K562 (cell line): ENCODE measurements around the gene HMGN3. TPM values are rescaled to one million over a fixed set of nuclear protein-coding genes. Genes with fewer than 3 reads are reported as not detected.
A peak's percentile ranks its signal among the peaks of the same experiment; 100 is the strongest.

Source experiments
- ATF1 ChIP-seq, 2 experiments: fragments of 450-650 bp in 1 of 2; IDR thresholded peaks; 2 replicates each; pipeline ENCODE4 v1.6.1; 2016; ENCODE audit warnings: missing compliant biosample characterization in 1 of 2, missing genetic modification characterization in 1 of 2
- BCL6 ChIP-seq: fragments of 250-450 bp; sonication (Bioruptor Pico); IDR thresholded peaks from 2 replicates; pipeline ENCODE4 v1.4.0; 2020
- BCLAF1 ChIP-seq, 2 experiments: fragments of 450-650 bp in 1 of 2; IDR thresholded peaks; 2 replicates each; pipeline ENCODE4 v1.6.1; 2011 to 2017; ENCODE audit warnings: low read depth in 2 of 2, antibody characterized with exemption in 1 of 2, borderline replicate concordance in 1 of 2, low read length in 1 of 2, mild to moderate bottlenecking in 1 of 2, mixed read lengths in 1 of 2; ENCODE audit not compliant: control insufficient read depth in 1 of 2
- CREB3L1 ChIP-seq: fragments of 450-650 bp; IDR thresholded peaks from 2 replicates; pipeline ENCODE4 v1.6.1; 2014; ENCODE audit warnings: low read depth, mild to moderate bottlenecking, moderate library complexity, borderline replicate concordance
- CXXC5 ChIP-seq: fragments of 250-450 bp; sonication (Bioruptor Pico); IDR thresholded peaks from 2 replicates; pipeline ENCODE4 v1.8.0; 2022; ENCODE audit warnings: inconsistent platforms, mild to moderate bottlenecking, moderate library complexity
- EGR1 ChIP-seq: fragments of 450-650 bp; conservative IDR thresholded peaks from 2 replicates; pipeline ENCODE4 v1.6.1; 2017; ENCODE audit warnings: mild to moderate bottlenecking
- KAT2B ChIP-seq: IDR thresholded peaks from one replicate; pipeline ENCODE4 v1.6.1; 2012; ENCODE audit warnings: low read depth, mild to moderate bottlenecking, control low read depth, inconsistent platforms, low read length, moderate library complexity
- KAT8 ChIP-seq: fragments of 450-650 bp; IDR thresholded peaks from 2 replicates; pipeline ENCODE4 v1.6.1; 2016; ENCODE audit warnings: low read depth, mild to moderate bottlenecking
- KDM5B ChIP-seq: fragments of 200-600 bp; sonication (generic); IDR thresholded peaks from 2 replicates; pipeline ENCODE4 v1.6.1; 2012; ENCODE audit warnings: low read depth, mild to moderate bottlenecking, moderate library complexity, low read length, control low read depth, inconsistent platforms; ENCODE audit not compliant: insufficient replicate concordance
- MTA3 ChIP-seq: fragments of 450-650 bp; formaldehyde crosslinking; IDR thresholded peaks from 2 replicates; pipeline ENCODE4 v1.6.1; 2017; ENCODE audit warnings: mild to moderate bottlenecking, borderline replicate concordance
- OTX1 ChIP-seq: fragments of 450-650 bp; formaldehyde crosslinking; IDR thresholded peaks from 2 replicates; pipeline ENCODE4 v1.4.0; 2022; ENCODE audit warnings: mild to moderate bottlenecking
- PCBP2 ChIP-seq: fragments of 200-400 bp; formaldehyde crosslinking; IDR thresholded peaks from 2 replicates; pipeline ENCODE4 v1.6.1; 2018; ENCODE audit warnings: low read length, low read depth, mild to moderate bottlenecking, moderate library complexity; ENCODE audit not compliant: poor library complexity, severe bottlenecking
- POLR2G ChIP-seq: fragments of 200-400 bp; formaldehyde crosslinking; IDR thresholded peaks from 2 replicates; pipeline ENCODE4 v1.6.1; 2017; ENCODE audit warnings: low read depth, mild to moderate bottlenecking, antibody characterized with exemption, low read length, moderate library complexity
- RBM25 ChIP-seq: fragments of 200-400 bp; formaldehyde crosslinking; IDR thresholded peaks from 2 replicates; pipeline ENCODE4 v1.6.1; 2018; ENCODE audit warnings: low read length, low read depth, moderate library complexity; ENCODE audit not compliant: severe bottlenecking
- SOX6 ChIP-seq: fragments of 450-650 bp; IDR thresholded peaks from 2 replicates; pipeline ENCODE4 v1.6.1; 2014; ENCODE audit warnings: mild to moderate bottlenecking
- VEZF1 ChIP-seq: fragments of 200-800 bp; sonication (Bioruptor generic); IDR thresholded peaks from 2 replicates; pipeline ENCODE4 v1.6.1; 2017; ENCODE audit warnings: missing genetic modification characterization, missing compliant biosample characterization
- ZNF140 ChIP-seq: fragments of 250-450 bp; sonication (Bioruptor Pico); IDR thresholded peaks from 2 replicates; pipeline ENCODE4 v1.8.0; 2021; ENCODE audit warnings: moderate library complexity, mild to moderate bottlenecking, inconsistent platforms
- ZNF217 ChIP-seq: sonication (generic); formaldehyde crosslinking; IDR thresholded peaks from 2 replicates; pipeline ENCODE4 v1.8.0; 2022; ENCODE audit warnings: mild to moderate bottlenecking, missing genetic modification reagents
- ZNF384 ChIP-seq: IDR thresholded peaks from 2 replicates; pipeline ENCODE4 v1.6.1; 2012; ENCODE audit warnings: low read depth, low read length, improper control_type of control experiment
- polyA plus RNA-seq, 8 experiments: library from polyadenylated mRNA; depleted of rRNA in 4 of 8; stranded (reverse) in 5 of 8; unstranded in 3 of 8; fragments of >200 nt; fragmentation: Nextera tagmentation in 2 of 8; fragmentation: Illumina TruSeq in 1 of 8; extraction: Ambion mirVana in 2 of 8; extraction: Trizol in 1 of 8; gene quantifications; 2 replicates each; pipeline versions ENCODE4 v1.2.1 to v1.2.3, GENCODE V29; 2011 to 2014; ENCODE audit warnings: inconsistent platforms in 1 of 8, missing spikeins in 1 of 8
- total RNA-seq, 7 experiments: library from RNA; depleted of rRNA in 6 of 7; stranded (reverse); fragments of >200 nt in 6 of 7; fragmentation: Illumina TruSeq in 2 of 7; extraction: Trizol in 2 of 7; gene quantifications; 2 replicates each; pipeline versions ENCODE4 v1.2.1 to v1.2.3, GENCODE V29; 2011 to 2021; ENCODE audit warnings: low replicate concordance in 1 of 7

Gene HMGN3
- total and polyA plus RNA-seq, 9 of the 15 experiments (the other 6 are each of a cell fraction or from before 2014, with no cell fraction given): 42.1 to 154 (median 88.1) TPM

- TF ChIP-seq EGR1: peak; percentile 21; the same call in 1 of the 2 replicates
- peak; percentile 90 for TF ChIP-seq CXXC5 (CRISPR knock-in tag)
- TF ChIP-seq POLR2G: peak; percentile 80
- TF ChIP-seq ZNF217 (CRISPR knock-in tag): no peak
- TF ChIP-seq KAT8: no peak
- no peak for TF ChIP-seq BCL6
- TF ChIP-seq SOX6: 0 out of 2 replicates have a peak, but pooled peaks have one; percentile 29
- TF ChIP-seq RBM25: peak; percentile 75
- no peak for TF ChIP-seq BCLAF1 (IDR thresholded peaks at IDR 0.05; ENCODE audit: borderline replicate concordance in 1 of 2, control insufficient read depth in 1 of 2, low read depth in 2 of 2, low read length in 1 of 2)
- TF ChIP-seq OTX1 (CRISPR knock-in tag): no peak
- TF ChIP-seq PCBP2: no peak
- TF ChIP-seq ATF1 (CRISPR knock-in tag; IDR thresholded peaks at IDR 0.05): no peak
- TF ChIP-seq ATF1 (tag; IDR thresholded peaks at IDR 0.05): peak; percentile 72
- peak; percentile 70 for TF ChIP-seq KDM5B
- no peak for TF ChIP-seq ZNF140
- peak; percentile 60; the same call in 1 of the 2 replicates for TF ChIP-seq CREB3L1
- TF ChIP-seq KAT2B: no peak
- 0 out of 2 replicates have a peak, but pooled peaks have one; percentile 42 for TF ChIP-seq ZNF384
- peak; percentile 49 for TF ChIP-seq MTA3
- TF ChIP-seq VEZF1: peak; percentile 37; the same call in 1 of the 2 replicates
Observed at GRCh38 chr6:79234150-79235022, at the start of gene HMGN3 (continued).
